ENCODE measurements around the gene ARAP3.

DNA sequence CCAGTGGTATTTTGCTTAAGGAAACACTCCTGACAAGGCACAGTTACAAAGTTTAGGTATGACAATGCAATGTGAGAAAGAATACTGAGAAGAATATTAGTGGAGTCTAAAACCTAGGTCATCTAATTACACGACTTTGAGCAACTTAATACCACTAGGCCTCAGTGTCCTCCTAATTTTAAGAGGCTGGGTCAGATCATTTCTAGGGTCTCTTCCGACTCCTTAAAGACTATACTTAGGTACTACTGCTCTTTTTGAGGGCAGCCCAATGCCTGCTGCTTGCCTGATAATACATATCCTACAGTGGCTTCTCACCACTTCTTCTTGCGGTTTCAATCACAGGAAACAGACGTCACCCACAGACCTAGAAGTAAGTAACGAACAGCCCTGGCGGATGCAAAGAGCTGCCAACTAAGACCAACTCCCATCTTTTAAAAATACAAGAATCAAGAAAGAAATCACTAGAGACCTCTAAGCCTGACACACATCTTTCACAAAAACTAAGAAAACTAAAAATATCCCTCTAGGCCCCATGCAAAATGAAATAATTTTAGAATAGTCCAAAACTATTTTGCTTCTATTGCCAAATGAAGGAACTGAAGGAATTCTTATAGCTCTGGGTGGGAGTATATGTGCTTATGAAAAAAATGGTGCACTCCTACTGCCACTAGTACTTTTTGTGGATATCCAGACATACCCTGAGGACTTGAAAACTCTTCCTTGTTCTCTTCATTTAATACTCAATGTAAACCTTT is 76.3 kb downstream of the ARAP3 start:
- no peak for TF ChIP-seq POLR2A (IDR thresholded peaks at IDR 0.05)
- TF ChIP-seq, protein P1, sequence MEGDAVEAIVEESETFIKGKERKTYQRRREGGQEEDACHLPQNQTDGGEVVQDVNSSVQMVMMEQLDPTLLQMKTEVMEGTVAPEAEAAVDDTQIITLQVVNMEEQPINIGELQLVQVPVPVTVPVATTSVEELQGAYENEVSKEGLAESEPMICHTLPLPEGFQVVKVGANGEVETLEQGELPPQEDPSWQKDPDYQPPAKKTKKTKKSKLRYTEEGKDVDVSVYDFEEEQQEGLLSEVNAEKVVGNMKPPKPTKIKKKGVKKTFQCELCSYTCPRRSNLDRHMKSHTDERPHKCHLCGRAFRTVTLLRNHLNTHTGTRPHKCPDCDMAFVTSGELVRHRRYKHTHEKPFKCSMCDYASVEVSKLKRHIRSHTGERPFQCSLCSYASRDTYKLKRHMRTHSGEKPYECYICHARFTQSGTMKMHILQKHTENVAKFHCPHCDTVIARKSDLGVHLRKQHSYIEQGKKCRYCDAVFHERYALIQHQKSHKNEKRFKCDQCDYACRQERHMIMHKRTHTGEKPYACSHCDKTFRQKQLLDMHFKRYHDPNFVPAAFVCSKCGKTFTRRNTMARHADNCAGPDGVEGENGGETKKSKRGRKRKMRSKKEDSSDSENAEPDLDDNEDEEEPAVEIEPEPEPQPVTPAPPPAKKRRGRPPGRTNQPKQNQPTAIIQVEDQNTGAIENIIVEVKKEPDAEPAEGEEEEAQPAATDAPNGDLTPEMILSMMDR (IDR thresholded peaks at IDR 0.05): no peak
